Epidermal melanocyte (primary cell): ENCODE data around the gene ASCL3.
"Not testable (repeated sequence)": the region's sequence is repeated elsewhere in the genome, so short reads cannot be mapped to it uniquely, and the experiment has no call there.

Experiments
- DNase-seq: peaks from one replicate; pipeline ENCODE4 v3.0.0; 2011; ENCODE audit warnings: low spot score; ENCODE audit not compliant: insufficient read length

Gene ASCL3

GRCh38 chr11:8947230-8947943 lies 4.6 kb upstream of the ASCL3 start:
- DNase-seq, result no peak

DNA sequence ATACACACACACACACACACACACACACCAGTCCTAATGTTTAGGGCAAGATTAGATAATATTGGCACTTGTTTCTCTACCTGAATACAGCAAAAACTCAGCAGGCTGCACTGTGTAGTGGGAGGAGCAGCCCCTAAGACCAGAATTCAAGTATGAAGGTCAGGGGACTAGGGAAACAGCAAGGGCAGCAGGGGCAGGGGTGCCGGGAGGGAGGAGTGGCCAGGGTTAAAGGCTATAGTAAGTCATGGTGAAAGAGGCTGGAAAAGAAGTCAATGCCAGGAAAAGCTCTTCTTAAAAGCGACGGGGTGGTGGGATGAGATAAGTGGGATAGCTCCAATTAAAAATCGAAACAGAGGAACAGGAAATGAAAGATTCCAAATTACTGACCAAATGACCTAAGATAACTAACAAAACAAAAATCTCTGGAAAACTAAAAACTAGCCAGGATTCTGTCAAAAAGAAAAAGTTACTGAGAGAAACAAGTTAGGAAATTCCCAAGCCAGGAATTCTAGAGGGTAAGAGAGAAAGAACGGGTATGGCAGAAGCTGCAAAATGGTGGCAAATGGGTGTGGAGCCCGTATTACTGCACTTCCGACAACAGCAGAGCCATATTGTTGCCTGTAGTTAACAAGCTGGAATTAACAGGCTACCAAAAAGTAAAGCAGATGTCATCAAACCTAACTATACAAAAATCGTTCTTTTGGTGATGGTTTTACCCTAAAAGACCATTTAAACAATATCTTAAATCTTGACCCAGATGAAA lies 1.3 kb downstream of the ASCL3 start:
- DNase-seq, result no peak

- DNase-seq, result no peak
Measured at GRCh38 chr11:8937659-8938058, 5.2 kb downstream of the ASCL3 start.

- DNase-seq, result no peak
Measured at GRCh38 chr11:8937159-8937558, 5.7 kb downstream of the ASCL3 start.

DNA sequence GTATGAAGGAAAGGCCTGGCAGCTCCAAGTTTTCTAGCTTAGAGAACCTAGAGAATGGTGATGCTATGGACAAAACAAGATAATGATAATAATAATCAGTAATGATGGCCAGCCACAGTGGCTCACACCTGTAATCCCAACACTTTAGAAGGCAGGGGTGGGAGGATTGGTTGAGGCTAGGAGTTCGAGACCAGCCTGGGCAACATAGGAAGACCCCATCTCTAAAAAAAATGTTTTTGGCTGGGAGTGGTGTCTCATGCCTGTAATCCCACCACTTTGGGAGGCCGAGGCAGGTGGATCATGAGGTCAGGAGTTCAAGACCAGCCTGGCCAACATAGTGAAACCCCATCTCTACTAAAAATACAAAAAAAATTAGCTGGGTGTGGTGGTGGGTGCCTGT lies 7.0 kb downstream of the ASCL3 start:
- not testable (repeated sequence) for DNase-seq

DNA sequence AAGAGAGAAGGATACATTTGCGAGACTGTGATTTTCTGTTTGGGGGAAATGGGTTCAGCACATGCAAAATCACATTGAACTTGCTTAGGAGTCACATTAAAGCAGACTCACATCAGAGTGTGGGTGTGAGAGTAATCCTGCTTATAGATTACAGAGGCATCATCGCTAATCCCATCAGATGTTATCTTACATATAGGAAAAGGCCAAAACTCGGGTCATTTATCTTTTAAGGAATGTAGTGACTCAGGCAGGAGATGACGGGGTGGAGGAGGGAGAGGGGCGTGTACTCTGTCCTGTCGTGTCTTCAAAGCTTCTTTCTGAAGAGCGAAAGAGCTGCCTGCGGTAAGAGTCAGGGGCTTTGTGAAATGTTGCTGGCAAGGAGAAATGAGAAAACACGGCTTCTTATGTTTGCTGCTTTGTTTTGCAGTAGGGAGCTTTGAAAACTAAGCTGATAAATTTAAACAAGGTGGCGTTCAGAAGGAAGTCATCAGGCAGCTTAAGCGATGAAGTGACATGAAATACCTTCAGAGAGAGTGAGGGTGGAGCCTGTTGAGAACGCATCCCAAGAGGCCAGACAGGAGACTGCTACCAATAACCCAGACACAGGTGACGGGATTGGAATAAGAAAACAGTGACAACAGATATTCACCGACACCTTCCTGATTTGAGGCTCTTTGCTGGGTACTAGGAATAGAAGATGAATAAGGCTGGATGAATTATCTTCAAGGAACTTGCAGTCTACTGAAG lies 7.9 kb downstream of the ASCL3 start:
- no peak for DNase-seq

DNA sequence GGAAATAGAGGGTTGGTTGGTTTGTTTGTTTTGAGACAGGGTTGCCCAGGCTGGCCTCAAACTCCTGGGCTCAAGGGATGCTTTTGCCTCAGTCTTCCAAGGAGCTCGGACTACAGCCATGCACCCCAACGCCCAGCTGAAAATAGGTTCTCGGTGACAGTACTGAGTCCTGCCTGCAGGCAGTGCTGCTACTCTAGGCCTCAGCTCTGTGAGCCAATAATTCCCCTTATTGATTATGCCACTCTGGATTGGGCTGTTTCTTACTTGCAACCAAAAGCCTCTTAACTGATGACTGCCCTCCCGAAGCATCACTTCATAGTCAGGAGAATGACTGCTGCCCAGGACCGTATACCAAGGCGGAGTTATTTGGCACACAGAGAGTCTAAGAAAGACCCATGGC lies 8.9 kb downstream of the ASCL3 start:
- no peak for DNase-seq

DNA sequence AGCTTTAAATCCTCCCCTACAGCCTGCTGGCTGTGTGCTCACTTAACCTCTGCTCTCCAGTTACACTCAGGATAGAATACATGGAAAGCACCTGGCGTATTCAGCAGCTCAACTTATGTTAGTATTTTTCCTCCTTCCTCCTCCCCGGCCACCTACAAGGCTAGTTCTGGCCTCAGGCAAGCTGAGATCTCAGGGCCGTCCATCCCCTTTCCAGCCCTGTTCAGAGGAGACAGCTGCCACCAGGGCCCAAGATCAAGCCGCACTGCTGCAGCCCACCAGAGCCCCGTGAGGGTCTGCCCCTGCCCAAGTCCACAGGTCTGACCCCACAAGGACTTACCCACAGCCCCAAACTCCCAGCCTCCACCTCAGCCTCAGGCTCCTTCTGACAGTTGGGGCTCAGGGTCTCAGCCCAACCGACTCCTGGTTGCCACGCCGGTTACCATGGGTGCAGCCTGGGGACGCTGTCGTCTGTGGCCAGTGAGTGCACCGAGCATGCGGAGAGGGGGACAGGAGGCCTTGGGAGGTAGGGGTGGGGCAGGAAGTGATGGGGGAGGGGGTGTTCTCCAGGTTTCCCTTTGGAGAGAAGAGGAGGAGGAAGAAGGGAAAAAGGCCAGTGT lies 10.1 kb downstream of the ASCL3 start, which contains the start of gene C11orf16:
TSS of gene C11orf16 (minus strand) at position 384 of the 617 bp plus-strand sequence. CDS start 639 bp downstream, outside the sequence.
- no peak for DNase-seq

DNA sequence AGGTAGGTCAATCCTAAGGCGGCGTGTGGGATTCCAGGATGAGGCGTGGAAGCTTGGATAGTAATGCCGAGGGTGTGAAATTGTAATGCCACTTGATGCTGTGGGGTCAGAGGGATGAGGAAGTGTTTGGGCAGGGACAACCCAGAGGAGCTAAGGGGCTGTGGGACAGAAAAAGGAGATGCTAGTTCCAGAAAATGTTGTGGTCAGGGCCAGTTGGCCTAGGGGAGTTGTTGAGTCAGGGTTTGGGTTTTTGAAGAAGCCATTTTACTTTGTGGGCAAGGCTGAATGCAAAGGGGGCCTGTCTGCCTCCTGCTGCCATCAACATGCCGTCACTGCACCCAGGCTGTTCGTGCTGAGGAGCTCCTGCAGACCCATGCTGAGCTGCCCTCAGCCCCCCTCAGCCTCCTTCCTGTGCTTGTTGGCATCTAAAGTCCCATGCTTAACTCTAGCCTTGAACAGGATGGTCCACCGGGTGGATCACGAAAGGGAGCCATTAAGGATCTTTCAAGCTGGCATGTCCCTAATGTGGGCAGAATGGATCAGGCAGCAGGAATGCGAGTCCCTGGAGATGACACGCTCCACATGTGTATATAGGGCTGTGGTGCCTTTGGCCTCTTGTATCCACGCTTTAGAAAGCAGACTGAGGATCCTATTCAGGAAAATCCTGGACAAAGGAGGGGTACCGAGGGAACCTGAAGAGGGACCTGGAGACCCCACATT lies 12.2 kb downstream of the ASCL3 start:
- DNase-seq, result no peak

GRCh38 chr11:8928981-8929615 lies 13.7 kb downstream of the ASCL3 start:
- DNase-seq, result no peak

GRCh38 chr11:8928205-8928604 lies 14.6 kb downstream of the ASCL3 start:
- DNase-seq, result no peak

GRCh38 chr11:8927233-8927632 lies 15.6 kb downstream of the ASCL3 start:
- no peak for DNase-seq

GRCh38 chr11:8926236-8926635 lies 16.6 kb downstream of the ASCL3 start:
- no peak for DNase-seq

DNA sequence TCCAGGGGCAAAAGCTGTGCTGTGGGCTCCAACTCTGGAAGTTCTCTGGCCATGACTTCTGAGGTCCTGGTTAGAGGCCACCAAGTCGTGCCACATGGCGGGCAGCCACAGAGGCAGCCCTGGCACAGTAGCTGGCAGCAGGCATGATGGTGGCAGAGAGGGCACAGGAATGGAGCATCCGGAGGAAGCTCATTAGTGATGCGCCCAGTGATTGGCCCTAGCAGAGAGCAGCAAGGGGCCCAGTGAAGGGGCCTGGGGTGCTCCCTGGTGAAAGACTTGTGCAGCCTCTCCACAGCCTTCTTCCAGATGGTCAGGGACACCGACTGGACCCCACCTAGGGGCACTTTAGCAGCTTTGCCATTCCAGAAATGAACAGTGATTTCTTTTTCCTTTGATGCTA lies 17.1 kb downstream of the ASCL3 start:
- no peak for DNase-seq

- no peak for DNase-seq
Measured at GRCh38 chr11:8922691-8923090, 20.1 kb downstream of the ASCL3 start.

DNA sequence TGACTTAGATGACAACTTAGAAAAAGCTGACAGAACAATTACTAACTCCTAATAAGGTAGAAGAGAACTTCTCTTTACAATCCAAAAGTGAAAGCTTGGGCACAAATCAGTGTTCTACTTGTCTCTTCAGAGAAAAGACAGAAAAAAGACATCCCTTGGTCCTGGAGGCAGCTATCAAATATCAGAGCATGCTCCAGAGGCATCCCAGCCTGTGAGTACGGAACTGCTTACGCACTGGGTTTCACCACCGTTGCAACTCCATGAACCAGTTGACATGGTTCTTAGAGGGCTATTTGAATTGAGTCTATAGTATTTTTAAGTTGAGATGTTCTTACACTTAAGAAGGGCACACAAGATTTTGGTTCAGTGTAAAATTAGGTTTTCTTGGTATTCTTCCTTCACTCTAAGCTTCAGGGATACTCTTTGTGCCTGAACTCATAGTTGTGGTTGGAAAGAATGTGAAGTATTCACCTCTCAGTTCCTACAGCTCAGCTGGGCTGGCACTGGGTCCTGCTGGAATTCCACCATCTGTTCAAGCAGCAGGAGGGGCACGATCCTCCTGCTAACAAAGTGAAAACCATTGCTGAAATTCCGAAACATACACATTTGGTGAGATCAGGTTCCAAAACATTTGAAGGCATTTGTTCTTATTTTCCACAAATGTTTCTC lies 25.5 kb downstream of the ASCL3 start:
- DNase-seq, result peak; percentile 79

- DNase-seq, result no peak
Measured at GRCh38 chr11:8914661-8915018, 28.2 kb downstream of the ASCL3 start.

- no peak for DNase-seq
Measured at GRCh38 chr11:8913961-8914660, 28.7 kb downstream of the ASCL3 start.

- peak; percentile 86 for DNase-seq
Measured at GRCh38 chr11:8911029-8911823, 31.6 kb downstream of the ASCL3 start, which contains the start of gene AKIP1. Gene AKIP1 (plus strand): TSS chr11:8911189. CDS start chr11:8911450, 261 bp downstream.
